ENCODE data around the gene MACROD2.

- TF ChIP-seq CTCF (IDR thresholded peaks at IDR 0.05) (no peak), EZH2 (IDR thresholded peaks at IDR 0.05; ENCODE audit: borderline replicate concordance, insufficient read depth, low read depth, low read length, poor library complexity, severe bottlenecking) (no peak)
Observed at GRCh38 chr20:15992564-15992963, 1997.2 kb downstream of the MACROD2 start.
